ENCODE data around the gene PLPP7. TPM values are rescaled to one million over a fixed set of nuclear protein-coding genes. Genes with fewer than 3 reads are reported as not detected.
A peak's percentile ranks its signal among the peaks of the same experiment; 100 is the strongest.

Gene PLPP7
- total RNA-seq, 4 donors from 2014 or later: 14.4 to 24.6 (median 21.5) TPM

DNA sequence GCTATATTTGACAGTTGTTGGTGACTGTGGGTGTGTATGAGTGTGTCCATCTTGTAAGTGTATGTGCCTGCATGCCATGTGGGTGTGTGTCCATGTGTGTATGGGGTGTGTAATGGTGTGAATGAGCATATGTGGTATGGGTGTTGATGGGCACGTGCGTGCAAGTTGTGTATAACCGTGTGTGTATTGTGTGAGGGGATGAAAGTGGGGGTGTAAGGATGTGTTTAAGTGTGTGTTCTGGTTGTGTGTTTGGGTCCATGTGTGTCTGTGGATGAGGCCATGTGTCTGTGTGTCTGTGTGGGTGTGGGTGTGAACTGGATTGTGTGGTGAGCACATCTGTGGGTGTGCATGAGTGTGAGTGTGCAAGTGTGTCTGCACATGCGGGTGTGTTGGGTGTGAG, 7.3 kb upstream of the PLPP7 start:
- DNase-seq (ENCODE audit: low spot score in 2 of 2): no peak
- Histone ChIP-seq H3K27me3 (peaks cover 0 to 38% of the 10 kb centered on the region in 2 donors), H3K36me3 (no peaks in the 10 kb centered on the region), H3K4me3 (no peak overlapping the region), H3K4me1 (peaks cover 0 to 18% (median 3%) of the 10 kb centered on the region in 4 donors), H3K27ac (no peak overlapping the region), H3K9me3 (no peaks in the 10 kb centered on the region)
- 77 to 84% methylated on average over 4 of the region's 4 CpGs for WGBS, 2 donors
- TF ChIP-seq, protein P1, sequence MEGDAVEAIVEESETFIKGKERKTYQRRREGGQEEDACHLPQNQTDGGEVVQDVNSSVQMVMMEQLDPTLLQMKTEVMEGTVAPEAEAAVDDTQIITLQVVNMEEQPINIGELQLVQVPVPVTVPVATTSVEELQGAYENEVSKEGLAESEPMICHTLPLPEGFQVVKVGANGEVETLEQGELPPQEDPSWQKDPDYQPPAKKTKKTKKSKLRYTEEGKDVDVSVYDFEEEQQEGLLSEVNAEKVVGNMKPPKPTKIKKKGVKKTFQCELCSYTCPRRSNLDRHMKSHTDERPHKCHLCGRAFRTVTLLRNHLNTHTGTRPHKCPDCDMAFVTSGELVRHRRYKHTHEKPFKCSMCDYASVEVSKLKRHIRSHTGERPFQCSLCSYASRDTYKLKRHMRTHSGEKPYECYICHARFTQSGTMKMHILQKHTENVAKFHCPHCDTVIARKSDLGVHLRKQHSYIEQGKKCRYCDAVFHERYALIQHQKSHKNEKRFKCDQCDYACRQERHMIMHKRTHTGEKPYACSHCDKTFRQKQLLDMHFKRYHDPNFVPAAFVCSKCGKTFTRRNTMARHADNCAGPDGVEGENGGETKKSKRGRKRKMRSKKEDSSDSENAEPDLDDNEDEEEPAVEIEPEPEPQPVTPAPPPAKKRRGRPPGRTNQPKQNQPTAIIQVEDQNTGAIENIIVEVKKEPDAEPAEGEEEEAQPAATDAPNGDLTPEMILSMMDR (IDR thresholded peaks at IDR 0.05): no peak
- TF ChIP-seq EP300 (IDR thresholded peaks at IDR 0.05): no peak
- no peak for TF ChIP-seq POLR2A (IDR thresholded peaks at IDR 0.05)

- DNase-seq (ENCODE audit: low spot score in 2 of 2): no peak
- Histone ChIP-seq H3K4me1 (peaks cover 0 to 14% (median 3%) of the 10 kb centered on the region in 4 donors), H3K4me3 (peak overlapping the region in 1 of 4 donors; percentile 39), H3K36me3 (no peaks in the 10 kb centered on the region), H3K27me3 (peaks cover 0 to 38% of the 10 kb centered on the region in 2 donors), H3K27ac (no peak overlapping the region), H3K9me3 (no peaks in the 10 kb centered on the region)
- 2 to 4% methylated on average over 20 to 35 of the region's 61 CpGs for WGBS, 2 donors
- TF ChIP-seq, protein P1 (IDR thresholded peaks at IDR 0.05): no peak
- TF ChIP-seq POLR2A (IDR thresholded peaks at IDR 0.05): no peak
- TF ChIP-seq EP300 (IDR thresholded peaks at IDR 0.05): no peak
Measured at GRCh38 chr9:131282688-131283422, 6.7 kb upstream of the PLPP7 start.

DNA sequence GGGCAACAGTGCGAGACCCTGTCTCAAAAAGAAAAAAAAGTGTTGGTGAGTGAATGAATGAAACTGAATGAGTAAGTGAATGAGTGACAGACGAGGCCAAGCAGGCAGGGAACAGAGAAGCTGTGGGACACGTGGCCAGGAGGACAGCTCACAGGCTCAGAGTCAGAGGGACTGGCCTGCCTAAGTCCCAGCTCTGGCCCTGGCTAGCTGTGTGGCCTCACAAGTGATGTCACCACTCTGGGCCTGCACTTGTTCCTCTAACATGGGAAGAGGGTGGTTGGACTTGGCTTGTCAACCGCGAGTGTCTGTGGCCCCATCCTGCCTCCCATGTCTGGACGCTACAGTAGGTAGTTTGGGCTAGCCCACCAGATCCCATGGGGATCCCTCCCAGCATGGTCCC, 4.7 kb upstream of the PLPP7 start:
- 87% methylated on average over 6 of the region's 6 CpGs for WGBS, 2 donors
- Histone ChIP-seq H3K27ac (no peak overlapping the region), H3K27me3 (peaks cover 0 to 37% of the 10 kb centered on the region in 2 donors), H3K9me3 (no peaks in the 10 kb centered on the region), H3K4me1 (peaks cover 0 to 12% (median 3%) of the 10 kb centered on the region in 4 donors), H3K4me3 (no peak overlapping the region), H3K36me3 (no peaks in the 10 kb centered on the region)
- DNase-seq (ENCODE audit: low spot score in 2 of 2): no peak
- TF ChIP-seq, protein P1 (IDR thresholded peaks at IDR 0.05): no peak
- TF ChIP-seq EP300 (IDR thresholded peaks at IDR 0.05) (no peak), POLR2A (IDR thresholded peaks at IDR 0.05) (no peak)

- TF ChIP-seq EP300 (IDR thresholded peaks at IDR 0.05) (no peak), POLR2A (IDR thresholded peaks at IDR 0.05) (no peak)
- TF ChIP-seq, protein P1 (IDR thresholded peaks at IDR 0.05): no peak
- Histone ChIP-seq H3K36me3 (no peaks in the 10 kb centered on the region), H3K27me3 (peaks cover 0 to 12% of the 10 kb centered on the region in 2 donors), H3K9me3 (no peaks in the 10 kb centered on the region), H3K27ac (no peak overlapping the region), H3K4me1 (peaks cover 0 to 25% (median 3%) of the 10 kb centered on the region in 4 donors), H3K4me3 (no peak overlapping the region)
- WGBS, 2 donors: 76 to 86% methylated on average over 6 of the region's 6 CpGs
- DNase-seq (ENCODE audit: low spot score in 2 of 2): no peak
Measured at GRCh38 chr9:131287359-131287758, 2.2 kb upstream of the PLPP7 start.

- no peaks in the 10 kb centered on the region for H3K9me3 ChIP-seq
- TF ChIP-seq, protein P1 (IDR thresholded peaks at IDR 0.05): no peak
- TF ChIP-seq EP300 (IDR thresholded peaks at IDR 0.05): no peak
- no peak for TF ChIP-seq POLR2A (IDR thresholded peaks at IDR 0.05)
- H3K36me3 ChIP-seq: no peaks in the 10 kb centered on the region
- DNase-seq (ENCODE audit: low spot score in 2 of 2): no peak
- peaks cover 0 to 17% (median 0%) of the 10 kb centered on the region in 4 donors for H3K4me1 ChIP-seq
- peaks cover 0 to 3% of the 10 kb centered on the region in 2 donors for H3K27me3 ChIP-seq
- WGBS, 2 donors: 80 to 83% methylated on average over 5 to 7 of the region's 9 CpGs
- no peak overlapping the region for H3K27ac ChIP-seq
- H3K4me3 ChIP-seq: no peak overlapping the region
Measured at GRCh38 chr9:131288217-131288616, 1.3 kb upstream of the PLPP7 start.
